Stimulated activated CD8-positive, alpha-beta memory T cell treated with anti-CD3 and anti-CD28 coated beads, Interleukin-4, amount 100 ng/mL, for 24 hours (primary cell): ENCODE results near the gene KRTAP5-5.
"Not testable (repeated sequence)": the region's sequence is repeated elsewhere in the genome, so short reads cannot be mapped to it uniquely, and the experiment has no call there.

Experiments
- DNase-seq: peaks from one replicate; pipeline ENCODE4 v3.0.0-alpha.2; 2020; ENCODE audit warnings: low read depth

KRTAP5-5 gene

DNA sequence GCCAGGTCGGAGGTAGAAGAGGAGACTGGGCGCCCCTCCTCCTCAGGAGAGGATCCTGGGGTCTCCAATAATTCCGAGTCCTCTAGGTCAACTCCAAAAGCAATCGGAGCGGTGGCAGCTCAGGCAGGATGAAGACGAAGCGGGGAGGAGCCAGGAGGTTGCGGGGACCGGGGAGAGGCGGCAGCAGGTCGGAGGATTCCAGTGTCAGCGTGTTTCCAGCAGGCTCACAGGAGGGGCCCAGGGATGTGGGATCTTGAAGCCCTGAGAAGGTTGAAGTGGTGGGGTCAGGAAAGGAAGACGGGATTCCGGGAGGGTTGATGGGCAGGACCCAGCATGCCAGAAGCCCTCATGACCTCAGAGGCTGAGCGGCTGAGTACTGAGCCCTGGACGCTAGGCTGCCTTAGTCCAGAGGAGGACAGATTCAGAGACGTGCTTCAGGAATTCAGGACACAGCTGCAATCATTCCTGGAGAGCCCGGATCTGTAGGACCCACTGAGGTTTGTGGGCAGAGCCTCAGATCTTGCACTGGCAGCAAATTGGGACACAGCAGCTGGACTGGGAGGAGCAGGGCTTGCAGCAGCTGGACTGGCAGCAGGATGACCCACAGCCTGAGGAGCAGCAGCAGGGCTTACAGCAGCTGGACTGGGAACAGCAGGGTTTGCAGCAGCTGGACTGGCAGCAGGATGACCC is 22.3 kb upstream of the KRTAP5-5 start:
- DNase-seq, result not testable (repeated sequence)

DNA sequence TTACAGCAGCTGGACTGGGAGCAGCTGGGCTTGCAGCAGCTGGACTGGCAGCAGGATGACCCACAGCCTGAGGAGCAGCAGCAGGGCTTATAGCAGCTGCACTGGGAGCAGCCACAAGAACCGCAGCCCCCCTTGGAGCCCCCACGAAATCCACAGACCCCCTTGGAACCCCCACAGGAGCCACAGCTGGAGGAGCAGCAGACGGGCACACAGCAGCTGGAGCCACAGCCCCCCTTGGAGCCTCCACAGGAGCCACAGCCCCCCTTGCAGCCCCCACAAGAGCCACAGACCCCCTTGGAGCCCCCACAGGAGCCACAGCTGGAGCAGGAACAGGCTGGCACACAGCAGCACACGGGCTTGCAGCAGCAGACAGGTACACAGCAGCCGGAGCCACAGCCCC is 21.7 kb upstream of the KRTAP5-5 start:
- DNase-seq, result not testable (repeated sequence)

DNA sequence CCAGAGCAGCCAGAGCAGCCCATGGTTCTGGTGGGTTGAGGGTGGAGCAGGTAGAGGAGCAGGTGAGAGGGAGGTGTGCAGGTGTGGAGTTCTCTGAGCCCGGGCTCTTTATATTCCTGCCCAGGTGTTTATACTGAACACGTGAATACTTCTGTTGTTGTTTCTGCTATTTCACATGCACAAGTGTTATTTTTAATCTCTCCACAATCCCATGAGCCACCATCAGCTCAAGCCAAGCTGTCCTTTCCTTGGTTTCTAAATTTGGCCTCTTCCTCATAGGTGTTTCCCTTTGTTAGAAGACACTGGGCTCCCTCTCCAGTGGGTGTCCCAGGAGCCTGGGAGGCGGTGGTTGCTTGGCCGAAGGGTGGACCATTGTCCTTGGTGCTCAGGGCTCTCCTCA is 21.2 kb upstream of the KRTAP5-5 start, which contains the start of gene KRTAP5-3:
Gene KRTAP5-3 (minus strand): TSS at position 101 of the 400 bp plus-strand sequence. CDS start 78 bp downstream, at position 23.
- no peak for DNase-seq

DNA sequence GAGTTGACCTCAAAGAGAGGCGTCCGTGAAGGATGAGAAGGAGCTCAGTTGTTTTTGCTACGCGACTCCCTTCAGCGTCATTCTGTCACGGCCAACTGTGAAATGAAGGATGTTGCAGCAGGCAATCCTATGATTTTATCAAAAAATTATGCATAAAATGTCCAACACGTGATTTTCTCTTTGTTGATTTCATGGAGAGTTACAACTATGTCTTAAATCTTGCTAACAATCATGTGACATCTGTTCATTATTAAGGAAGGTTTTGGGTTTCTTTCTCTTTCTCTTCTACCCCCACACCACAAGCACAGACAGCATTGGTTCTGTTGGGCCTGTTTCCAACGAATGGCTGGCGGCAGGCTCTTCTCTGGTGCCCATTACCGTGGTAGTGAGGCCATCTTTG is 11.3 kb upstream of the KRTAP5-5 start:
- no peak for DNase-seq

DNA sequence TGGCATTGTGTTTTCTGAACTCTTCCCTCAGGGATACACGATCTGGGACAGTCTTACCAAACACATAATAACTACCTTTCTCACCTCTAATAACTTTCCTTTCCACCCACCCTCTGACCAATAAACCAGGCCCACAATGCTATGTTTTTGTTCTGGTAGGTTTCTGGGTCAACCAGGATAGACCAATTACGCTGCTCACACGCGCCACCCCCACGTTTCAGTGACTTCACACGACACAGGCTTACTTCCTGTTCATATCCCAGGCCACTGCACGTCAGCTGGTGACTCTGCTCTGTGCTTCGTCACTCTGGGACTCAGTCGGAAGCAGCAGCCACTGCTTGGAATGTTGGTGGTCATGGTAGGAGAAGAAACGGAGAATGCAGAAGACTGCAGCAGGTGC is 10.1 kb upstream of the KRTAP5-5 start:
- no peak for DNase-seq

DNA sequence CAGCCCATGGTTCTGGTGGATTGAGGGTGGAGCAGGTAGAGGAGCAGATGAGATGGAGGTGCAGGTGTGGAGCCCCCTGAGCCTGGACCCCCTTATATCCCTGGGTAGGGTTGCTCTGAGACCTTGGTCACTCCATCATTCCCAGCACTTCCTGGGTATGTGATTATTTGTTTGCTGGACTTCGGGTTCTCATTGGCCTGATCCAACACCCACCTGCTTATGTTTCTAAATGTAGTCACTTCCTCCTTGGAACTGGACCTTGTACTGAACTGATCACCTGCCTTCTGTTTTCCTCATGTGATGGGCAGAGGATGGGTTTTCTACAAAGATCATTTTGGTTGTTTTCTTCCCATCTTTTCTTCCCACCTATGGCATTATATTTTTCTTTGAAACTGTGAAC is 7.5 kb upstream of the KRTAP5-5 start, which contains the start of gene KRTAP5-4:
Gene KRTAP5-4 (minus strand): TSS at position 53 of the 400 bp plus-strand sequence. CDS start 45 bp downstream, at position 8.
- DNase-seq, result no peak

DNA sequence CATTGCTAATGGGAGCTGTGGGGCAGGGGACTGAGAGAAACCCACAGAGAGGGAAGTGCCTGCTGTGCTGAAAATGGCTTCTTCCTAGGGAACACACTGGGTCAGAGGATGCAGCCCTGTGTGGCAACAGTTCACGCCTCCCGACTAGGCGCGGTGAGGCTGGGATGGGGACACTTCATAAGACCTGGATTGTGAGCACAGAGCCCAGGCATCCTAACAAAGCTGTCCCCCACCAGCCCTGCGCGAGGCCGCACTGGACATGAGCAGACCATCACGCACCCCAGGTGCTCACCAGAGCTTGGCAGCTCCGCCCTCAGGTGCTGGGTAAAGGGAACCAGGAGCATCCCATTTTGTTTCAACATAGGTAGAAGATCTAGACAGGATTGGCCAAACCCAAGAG is 5.9 kb upstream of the KRTAP5-5 start:
- DNase-seq, result no peak

DNA sequence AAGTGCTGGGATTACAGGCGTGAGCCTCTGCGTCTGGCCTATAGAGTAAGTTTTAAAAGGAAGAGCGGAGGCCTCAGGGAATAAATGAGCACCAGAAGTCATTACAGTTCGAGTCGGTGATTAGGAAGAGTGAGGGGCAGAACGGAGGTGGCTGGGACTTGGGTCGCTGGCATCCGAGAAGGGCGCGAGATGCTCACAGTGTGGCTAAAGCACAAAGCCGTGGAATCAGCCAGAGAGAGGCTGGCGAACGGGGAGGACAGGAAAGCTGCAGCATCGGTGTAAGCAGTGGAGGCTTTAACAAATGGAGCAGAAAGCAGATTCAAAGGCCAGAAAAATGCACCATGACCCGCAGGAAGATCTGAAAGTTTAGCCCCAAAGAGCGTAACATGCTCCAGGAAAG is 5.0 kb upstream of the KRTAP5-5 start:
- no peak for DNase-seq

DNA sequence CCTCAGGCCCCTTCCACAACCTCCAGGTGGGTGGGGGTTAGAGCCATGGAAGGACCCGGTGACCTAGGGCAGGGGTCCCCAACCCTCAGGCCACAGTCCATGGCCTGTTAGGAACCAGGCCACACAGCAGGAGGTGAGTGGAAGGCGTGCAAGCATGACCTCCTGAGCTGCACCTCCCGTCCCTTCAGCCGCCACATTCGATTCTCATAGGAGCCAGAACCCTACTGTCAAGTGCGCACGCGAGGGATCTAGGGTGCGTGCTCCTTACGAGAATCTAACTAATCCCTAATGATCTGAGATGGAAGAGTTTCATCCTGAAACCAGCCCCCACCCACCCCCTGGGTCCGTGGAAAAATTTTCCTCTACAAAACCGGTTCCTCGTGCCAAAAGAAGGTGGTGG is 4.0 kb upstream of the KRTAP5-5 start:
- DNase-seq, result no peak

DNA sequence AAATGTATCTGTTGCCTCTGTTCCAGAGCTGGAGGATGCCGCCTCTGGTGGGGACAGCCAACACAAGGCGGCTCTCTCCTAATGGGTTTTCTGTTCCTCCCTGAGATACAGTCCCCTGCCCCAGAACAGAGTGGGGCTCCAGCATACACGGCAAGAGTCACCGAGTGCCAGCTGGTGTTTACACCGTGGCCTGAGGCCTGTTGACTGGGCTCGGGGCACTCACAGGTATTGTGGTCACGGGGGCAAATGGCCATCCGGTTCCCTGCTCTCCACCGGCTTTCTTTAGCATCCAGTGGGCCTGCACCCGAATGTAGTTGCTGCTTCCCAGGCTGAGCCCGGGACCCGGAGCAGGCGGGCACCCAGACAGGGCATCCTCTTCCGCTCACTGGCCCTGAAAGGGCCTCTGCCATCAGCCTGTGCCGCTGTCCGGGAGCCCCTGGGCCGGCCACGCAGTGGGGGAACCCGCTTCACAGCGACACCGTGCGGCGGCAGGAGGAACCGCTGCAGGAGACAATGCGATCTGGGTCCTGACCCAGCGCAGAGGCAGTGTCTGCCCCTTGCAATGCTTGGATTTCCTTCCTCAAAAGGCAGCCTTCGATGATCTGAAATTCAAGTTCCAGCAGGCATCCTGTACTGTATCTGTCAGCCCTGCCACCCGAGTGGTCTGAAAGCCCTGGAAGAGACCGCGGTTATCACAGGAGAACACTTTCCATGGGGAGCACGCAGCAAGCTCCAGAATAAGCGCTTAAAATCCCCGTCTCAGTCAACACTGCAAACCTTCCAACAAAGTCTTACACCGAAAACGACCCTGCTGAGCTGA is 859 bp upstream of the KRTAP5-5 start:
- peak; percentile 34 for DNase-seq

DNA sequence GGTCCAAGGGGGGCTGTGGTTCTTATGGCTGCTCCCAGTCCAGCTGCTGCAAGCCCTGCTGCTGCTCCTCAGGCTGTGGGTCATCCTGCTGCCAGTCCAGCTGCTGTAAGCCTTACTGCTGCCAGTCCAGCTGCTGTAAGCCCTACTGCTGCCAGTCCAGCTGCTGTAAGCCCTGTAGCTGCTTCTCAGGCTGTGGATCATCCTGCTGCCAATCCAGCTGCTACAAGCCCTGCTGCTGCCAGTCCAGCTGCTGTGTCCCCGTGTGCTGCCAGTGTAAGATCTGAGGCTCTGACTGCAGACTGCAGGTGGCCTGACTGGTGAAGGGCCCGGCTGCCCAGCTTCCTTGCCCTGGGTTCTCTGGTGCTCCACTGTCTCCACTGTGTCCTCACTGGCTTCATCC is 696 bp downstream of the KRTAP5-5 start:
- DNase-seq, result no peak

DNA sequence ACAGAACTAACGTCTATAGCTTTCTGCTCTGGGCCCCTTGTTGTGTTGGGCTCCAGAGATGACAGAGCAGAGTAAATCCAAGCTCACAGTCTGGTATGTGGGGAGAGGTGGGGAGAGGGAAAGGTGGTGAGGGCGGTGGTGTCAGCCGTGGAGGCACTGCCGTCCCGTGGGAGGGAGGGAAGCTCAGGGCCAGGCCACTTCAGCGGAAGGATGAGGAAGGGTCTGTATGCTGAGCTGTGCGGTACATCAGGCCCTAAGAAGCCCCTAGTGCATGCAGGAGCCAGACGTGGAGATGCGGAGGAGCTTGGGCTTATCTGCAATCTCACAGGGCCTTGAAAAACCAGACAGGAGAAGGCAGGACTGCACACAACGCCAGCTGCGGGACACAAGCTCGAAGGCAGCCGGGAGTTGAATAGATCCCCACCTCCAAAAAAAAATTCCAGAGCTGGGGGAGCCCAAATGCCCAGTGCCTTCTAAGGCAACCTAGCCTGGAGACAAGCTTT is 1.5 kb downstream of the KRTAP5-5 start:
- DNase-seq, result no peak

DNA sequence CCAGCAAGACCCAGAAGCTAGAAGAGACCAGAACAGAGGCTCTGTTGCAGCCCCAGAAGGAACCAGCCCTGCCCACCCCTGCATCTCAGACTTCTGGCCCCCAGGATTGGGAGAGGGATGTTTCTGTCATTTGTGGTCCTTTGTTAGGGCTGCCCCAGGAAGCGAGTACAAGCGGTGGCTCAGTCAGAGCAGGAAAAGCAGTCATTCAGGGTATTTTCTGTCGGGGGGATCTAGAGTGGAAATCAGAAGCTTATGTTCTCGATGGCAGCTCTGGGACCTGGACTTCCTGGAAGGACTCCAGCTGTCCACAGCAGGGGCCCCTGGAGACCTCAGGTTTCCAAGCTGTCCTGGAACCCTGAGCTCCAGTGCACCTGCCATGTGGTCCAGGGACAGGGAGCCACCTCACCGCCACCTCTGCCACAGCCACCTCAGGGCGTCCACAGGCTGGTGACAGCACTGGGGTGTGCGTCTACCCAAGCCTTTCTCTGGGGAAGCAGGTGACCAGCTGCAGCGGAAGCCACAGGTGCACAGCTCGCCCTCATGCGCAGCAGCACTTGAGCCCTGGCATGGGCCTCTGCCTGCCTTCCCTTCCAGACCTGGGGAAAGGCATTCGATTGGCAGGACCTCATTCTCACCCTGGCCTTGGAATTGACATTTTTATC is 2.6 kb downstream of the KRTAP5-5 start:
- no peak for DNase-seq

DNA sequence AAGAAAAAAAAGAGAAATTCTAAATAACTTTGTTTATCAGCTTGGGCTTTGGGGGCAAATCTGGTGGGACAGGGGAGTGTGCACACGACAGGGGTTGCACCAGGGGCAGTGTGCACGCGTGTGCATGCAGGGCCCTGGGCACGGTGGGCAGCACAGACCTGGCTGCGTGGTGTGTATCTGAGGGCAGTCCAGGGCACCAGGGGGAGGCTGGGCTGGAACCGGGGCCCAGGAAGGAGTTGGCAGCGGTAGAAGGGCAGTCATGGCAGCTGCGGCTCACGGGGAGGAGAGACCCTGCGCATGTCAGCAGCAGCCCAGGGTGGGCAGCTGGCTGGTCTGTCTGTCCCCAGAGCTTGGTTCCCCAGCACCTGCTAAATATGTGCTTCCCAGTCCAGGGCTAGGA is 4.3 kb downstream of the KRTAP5-5 start:
- DNase-seq, result no peak

DNA sequence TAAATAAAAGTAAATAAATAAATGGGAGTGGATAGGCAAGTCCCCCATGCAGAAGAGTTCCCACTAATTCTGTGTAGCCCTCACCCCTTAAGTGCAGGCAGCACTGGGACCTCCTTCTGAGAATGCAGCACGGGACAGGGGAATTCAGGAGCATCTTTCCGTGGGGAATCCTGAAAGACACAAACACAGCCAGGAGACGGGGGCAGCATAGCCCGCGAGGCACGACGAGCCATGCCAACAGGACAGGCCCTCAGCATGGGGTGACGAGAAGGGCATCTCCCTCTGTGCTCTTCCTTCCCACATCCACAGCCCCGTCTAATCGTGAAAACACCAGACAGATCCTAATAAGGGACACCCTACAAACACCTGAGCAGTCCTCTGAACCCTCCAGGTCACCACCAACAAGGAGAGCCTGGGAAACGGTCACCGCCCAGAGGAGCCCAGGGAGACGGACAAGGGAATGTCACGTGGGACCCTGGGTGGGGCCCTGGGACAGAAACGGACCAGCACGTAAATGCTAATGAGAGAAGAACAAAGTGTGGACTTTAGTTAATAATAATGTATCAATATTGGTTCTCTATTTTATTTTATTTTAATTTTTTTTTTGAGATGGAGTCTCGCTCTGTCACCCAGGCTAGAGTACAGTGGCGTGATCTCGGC is 6.8 kb downstream of the KRTAP5-5 start:
- DNase-seq, result no peak

DNA sequence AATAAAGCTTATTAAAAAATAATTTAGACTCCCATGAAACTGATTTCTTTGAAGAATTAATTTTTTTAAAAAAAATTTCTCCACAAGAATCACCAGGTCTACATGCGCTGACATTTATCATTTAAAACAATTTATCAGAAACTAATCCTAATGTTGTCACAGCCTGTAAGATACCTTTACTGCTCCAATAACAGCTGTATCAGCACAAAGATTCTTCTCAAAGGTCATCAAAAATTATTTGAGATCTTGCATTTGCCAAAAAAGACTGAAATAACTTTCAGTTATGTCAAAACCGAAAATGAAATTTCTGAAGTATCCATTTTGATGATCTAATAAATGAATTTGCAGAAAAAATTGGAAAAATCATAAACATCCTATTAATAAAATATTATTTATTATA is 8.1 kb downstream of the KRTAP5-5 start:
- no peak for DNase-seq

DNA sequence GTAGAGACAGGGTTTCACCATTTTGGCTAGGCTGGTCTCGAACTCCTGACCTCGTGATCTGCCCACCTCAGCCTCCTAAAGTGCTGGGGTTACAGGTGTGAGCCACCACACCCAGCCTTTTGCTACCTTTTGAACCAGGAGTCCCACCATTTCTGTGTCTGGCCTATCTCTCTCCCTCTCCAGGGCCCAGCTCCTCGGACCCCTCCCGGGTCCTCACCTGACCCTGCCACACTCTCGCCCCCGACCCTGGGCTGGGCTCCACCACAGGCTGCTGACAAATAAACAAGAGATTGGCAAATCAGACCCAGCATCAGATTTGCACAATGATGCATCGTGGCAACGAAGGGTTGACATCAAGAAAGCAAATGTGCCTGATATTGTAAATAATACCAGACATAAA is 8.8 kb downstream of the KRTAP5-5 start:
- DNase-seq, result no peak

DNA sequence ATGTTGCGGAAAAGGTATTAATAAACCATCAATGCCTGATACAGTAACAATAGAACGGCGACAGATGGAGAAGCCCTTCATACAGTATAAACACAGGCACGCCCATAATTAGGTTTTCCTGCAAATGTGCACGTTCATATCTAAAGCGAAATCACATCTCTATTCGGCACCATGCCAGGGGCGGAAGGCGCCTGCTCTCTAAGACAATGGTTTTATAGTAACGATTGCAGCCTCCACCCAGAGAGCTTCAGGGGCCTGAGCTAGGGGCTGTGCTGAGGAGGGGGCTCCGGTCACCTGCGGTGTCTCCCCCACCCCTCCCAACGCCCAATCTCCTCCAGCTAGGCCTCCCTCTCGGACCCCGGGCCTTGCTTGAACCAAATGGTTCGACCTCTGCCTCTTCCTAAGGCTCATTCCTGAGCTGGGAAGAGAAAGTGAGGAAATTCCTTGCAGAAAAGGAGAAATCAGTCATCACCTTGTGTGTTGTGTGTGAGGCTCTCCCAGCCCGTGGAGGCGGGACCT is 9.6 kb downstream of the KRTAP5-5 start:
- no peak for DNase-seq

DNA sequence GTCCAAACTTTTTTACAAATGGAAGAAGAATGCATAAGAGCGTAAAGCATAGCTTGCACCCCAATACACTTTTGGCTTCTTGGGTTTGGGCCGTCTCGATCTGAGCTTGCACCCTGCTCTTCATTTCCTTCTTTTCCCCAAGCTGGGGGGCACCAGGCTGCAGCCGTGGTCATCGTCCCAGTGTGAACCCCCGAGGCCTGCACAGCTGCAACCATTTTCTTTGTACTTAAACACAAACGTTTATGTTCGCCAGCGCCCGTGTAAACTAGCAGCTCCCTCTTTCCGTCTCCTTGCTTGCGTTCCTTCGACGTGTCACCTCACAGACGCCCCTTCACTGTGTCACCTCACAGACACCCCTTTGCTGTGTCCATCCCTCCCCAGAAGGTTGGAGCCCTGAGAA is 10.1 kb downstream of the KRTAP5-5 start:
- DNase-seq, result no peak

DNA sequence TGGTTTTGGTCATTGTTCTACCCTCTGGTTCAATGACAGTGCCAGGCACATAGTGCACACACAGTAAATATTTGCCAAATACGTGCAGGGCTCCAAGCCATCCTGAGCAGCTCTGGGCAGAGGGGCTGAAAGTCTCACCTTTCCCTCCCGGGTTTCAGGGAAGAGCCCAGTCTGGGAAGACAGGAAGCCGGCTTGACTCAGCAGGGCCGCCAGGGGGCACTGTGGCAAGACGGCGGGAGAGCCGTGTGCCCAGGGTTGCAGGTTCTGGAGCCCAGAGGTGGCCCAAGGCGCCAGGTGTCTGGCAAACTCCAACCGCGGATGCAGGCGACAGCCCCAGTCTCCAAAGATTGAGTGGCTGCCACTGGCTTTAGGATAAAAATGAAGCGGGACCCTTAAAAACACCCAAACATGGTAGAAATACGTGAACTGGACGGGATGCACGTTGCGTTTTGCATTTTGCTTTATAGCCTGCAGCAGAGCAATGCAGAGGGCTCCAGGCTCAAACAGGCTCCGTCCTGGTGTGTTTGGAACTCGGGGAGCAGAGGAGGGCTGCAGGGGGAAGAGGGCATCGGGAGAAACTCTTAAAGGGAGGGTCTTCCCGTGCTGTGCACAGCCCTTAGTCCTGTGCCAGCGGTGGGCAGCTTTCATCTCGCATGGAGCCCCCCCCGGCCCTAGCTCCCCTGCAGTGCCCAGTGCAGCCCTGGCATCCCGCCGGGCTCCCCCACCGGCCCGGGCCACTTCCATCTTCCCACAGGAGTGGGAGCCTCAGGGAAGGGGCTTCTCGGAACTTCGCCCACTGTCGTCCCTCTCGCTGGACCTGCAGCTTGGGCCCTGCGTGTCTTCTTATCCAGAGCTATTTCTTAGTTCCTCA is 10.7 kb downstream of the KRTAP5-5 start:
- no peak for DNase-seq

DNA sequence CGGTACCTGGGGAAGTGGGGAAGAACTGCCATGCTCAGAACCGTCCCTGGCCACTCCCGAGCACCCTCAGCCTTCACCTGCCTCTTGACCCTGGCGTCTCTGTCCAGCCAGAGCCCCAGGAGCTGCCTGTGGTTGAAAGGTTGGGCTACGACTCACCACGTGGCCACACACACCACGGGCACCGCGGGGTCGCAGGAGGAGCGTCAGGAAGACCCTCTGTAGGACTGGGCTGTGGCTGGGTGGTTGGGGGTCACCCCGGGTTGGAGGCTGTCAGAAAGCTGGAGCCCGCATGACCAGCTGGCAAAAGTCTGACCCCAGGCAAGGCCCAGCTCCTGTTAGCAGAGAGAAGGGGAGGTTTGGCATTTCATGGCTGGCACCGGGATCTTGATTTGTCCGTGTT is 11.5 kb downstream of the KRTAP5-5 start:
- DNase-seq, result no peak
